Ovary (tissue), 3 donors: Measurements from ENCODE around the gene NFILZ.

ENCODE experiments used
- CTCF ChIP-seq, 3 donors: fragments of 450-650 bp in 2 of 3; fragments of 200-600 bp in 1 of 3; IDR thresholded peaks; one replicate each; pipeline versions ENCODE4 v1.5.1 to v1.8.0; 2016 to 2022; ENCODE audit warnings: antibody characterized with exemption in 3 of 3, mild to moderate bottlenecking in 1 of 3
- EP300 ChIP-seq: sonication (generic); formaldehyde crosslinking; IDR thresholded peaks from one replicate; pipeline ENCODE4 v1.6.1; 2017; ENCODE audit warnings: antibody characterized with exemption
- donor health status: DM: no; HTN: no; CAD: no.

GRCh38 chr19:8585894-8586750 lies 44.3 kb upstream of the NFILZ start:
- TF ChIP-seq CTCF (IDR thresholded peaks at IDR 0.05) (no peak), EP300 (no peak)
